Measurements from ENCODE around the gene ARHGAP22. TPM values are rescaled to one million over a fixed set of nuclear protein-coding genes. Genes with fewer than 3 reads are reported as not detected.

The ARHGAP22 gene
- total RNA-seq, 1 donor from 2014 or later, result 3.2 TPM

DNA sequence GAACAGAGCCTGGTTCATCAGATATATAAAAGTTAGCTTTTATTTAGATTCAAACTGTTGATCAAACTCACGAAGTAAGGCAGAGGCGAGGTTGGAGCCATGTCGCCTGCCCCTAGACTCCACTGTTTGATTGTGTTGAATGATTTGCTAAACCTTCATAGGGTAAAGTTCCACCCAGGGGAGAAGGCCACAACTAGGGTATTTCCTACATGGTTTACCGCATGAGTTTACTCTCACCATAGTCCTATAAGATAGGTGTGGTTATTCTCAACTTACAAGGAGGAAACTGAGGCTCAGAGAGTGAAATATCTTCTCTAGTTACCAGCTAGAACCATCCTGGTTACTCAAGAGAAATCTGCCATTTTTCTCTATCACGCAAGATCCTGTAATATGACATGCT lies 31.8 kb downstream of the ARHGAP22 start:
- Histone ChIP-seq H3K27ac (no peak overlapping the region), H3K36me3 (no peaks in the 10 kb centered on the region), H3K4me3 (no peak overlapping the region), H3K4me1 (no peaks in the 10 kb centered on the region), H3K9me3 (no peaks in the 10 kb centered on the region), H3K27me3 (no peaks in the 10 kb centered on the region)
- no peak for TF ChIP-seq CTCF (IDR thresholded peaks at IDR 0.05)
- TF ChIP-seq POLR2AphosphoS5 (IDR thresholded peaks at IDR 0.05; ENCODE audit: insufficient read depth in 1 of 2, low read depth in 1 of 2), result no peak
- TF ChIP-seq POLR2A (IDR thresholded peaks at IDR 0.05), result no peak
- intact Hi-C loops (cut with DNase I), result no loop called here
- no peak for DNase-seq (ENCODE audit: extremely low spot score in 2 of 2)

GRCh38 chr10:48572414-48572813 lies 32.5 kb downstream of the ARHGAP22 start:
- Histone ChIP-seq H3K4me1 (no peaks in the 10 kb centered on the region), H3K9me3 (no peaks in the 10 kb centered on the region), H3K4me3 (no peak overlapping the region), H3K36me3 (no peaks in the 10 kb centered on the region), H3K27ac (no peak overlapping the region), H3K27me3 (no peaks in the 10 kb centered on the region)
- no peak for DNase-seq (ENCODE audit: extremely low spot score in 2 of 2)
- intact Hi-C loops (cut with DNase I), result no loop called here
- no peak for TF ChIP-seq POLR2AphosphoS5 (IDR thresholded peaks at IDR 0.05; ENCODE audit: insufficient read depth in 1 of 2, low read depth in 1 of 2)
- TF ChIP-seq POLR2A (IDR thresholded peaks at IDR 0.05), result no peak
- TF ChIP-seq CTCF (IDR thresholded peaks at IDR 0.05), result no peak

GRCh38 chr10:48568546-48568945 lies 36.3 kb downstream of the ARHGAP22 start:
- Histone ChIP-seq H3K27ac (no peak overlapping the region), H3K9me3 (no peaks in the 10 kb centered on the region), H3K27me3 (no peaks in the 10 kb centered on the region), H3K36me3 (no peaks in the 10 kb centered on the region), H3K4me3 (no peak overlapping the region), H3K4me1 (no peaks in the 10 kb centered on the region)
- no peak for TF ChIP-seq POLR2AphosphoS5 (IDR thresholded peaks at IDR 0.05; ENCODE audit: insufficient read depth in 1 of 2, low read depth in 1 of 2)
- TF ChIP-seq POLR2A (IDR thresholded peaks at IDR 0.05), result no peak
- TF ChIP-seq CTCF (IDR thresholded peaks at IDR 0.05), result no peak
- peak in 1 of 2 donors; percentile 77 for DNase-seq (ENCODE audit: extremely low spot score in 2 of 2)
- intact Hi-C loops (cut with DNase I), result no loop called here

GRCh38 chr10:48568131-48568530 lies 36.7 kb downstream of the ARHGAP22 start:
- no peaks in the 10 kb centered on the region for H3K27me3 ChIP-seq
- DNase-seq (ENCODE audit: extremely low spot score in 2 of 2), result peak; percentile 37 to 58
- no peak for TF ChIP-seq POLR2AphosphoS5 (IDR thresholded peaks at IDR 0.05; ENCODE audit: insufficient read depth in 1 of 2, low read depth in 1 of 2)
- no peak for TF ChIP-seq POLR2A (IDR thresholded peaks at IDR 0.05)
- no peak for TF ChIP-seq CTCF (IDR thresholded peaks at IDR 0.05)
- H3K9me3 ChIP-seq, result no peaks in the 10 kb centered on the region
- intact Hi-C loops (cut with DNase I), result no loop called here
- no peaks in the 10 kb centered on the region for H3K4me1 ChIP-seq
- H3K27ac ChIP-seq, result no peak overlapping the region
- no peaks in the 10 kb centered on the region for H3K36me3 ChIP-seq
- H3K4me3 ChIP-seq, result no peak overlapping the region

DNA sequence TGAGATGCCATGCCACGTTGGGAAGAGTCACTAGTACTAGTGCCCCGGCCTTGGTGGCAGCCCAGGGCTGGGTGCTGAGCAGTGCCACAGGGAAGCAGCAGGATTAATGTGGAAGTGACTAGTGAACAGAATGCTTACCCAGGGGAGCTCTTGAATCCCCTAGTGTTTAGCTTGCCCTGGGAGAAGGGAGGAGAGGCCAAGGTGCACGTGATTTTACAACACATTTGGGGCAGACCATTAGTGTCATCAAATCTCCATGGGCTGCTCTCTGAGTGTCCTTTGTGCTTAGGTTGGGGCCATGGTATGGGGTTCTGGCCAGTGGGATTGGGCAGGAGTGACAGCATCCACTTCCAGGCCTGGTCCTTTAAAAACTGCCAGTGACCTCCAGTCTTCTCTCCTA lies 37.5 kb downstream of the ARHGAP22 start:
- intact Hi-C loops (cut with DNase I), result no loop called here
- no peak overlapping the region for H3K4me3 ChIP-seq

More for the DNA sequence above, 37.5 kb downstream of the ARHGAP22 start:
- Histone ChIP-seq H3K36me3 (no peaks in the 10 kb centered on the region), H3K27me3 (no peaks in the 10 kb centered on the region), H3K9me3 (no peaks in the 10 kb centered on the region), H3K27ac (no peak overlapping the region), H3K4me1 (no peaks in the 10 kb centered on the region)
- TF ChIP-seq CTCF (IDR thresholded peaks at IDR 0.05) (no peak), POLR2A (IDR thresholded peaks at IDR 0.05) (no peak), POLR2AphosphoS5 (IDR thresholded peaks at IDR 0.05; ENCODE audit: insufficient read depth in 1 of 2, low read depth in 1 of 2) (no peak)
- DNase-seq (ENCODE audit: extremely low spot score in 2 of 2), result peak; percentile 56 to 64

Measured in vagina (tissue), 2 donors.